Tibial artery (tissue), 4 donors: ENCODE results near the gene PSMD5.

Experiments
- DNase-seq, 2 donors: peaks; one replicate each; pipeline ENCODE4 v3.0.0-alpha.2; 2019
- H3K27ac ChIP-seq, 2 donors: fragments of 200-600 bp; sonication (generic) in 1 of 2; 1 replicate in 1 of 2; 2 replicates in 1 of 2; pipeline ENCODE4 v1.5.1; 2018 to 2019; ENCODE audit warnings: mild to moderate bottlenecking in 1 of 2
- H3K27me3 ChIP-seq, 2 donors: fragments of 200-600 bp; sonication (generic) in 1 of 2; one replicate each; pipeline versions ENCODE4 v1.5.1 to v1.6.0; 2016 to 2019
- H3K36me3 ChIP-seq, 3 donors: fragments of 200-600 bp; sonication (generic) in 2 of 3; one replicate each; pipeline ENCODE4 v1.5.1; 2016 to 2019; ENCODE audit warnings: mild to moderate bottlenecking in 2 of 3
- H3K4me1 ChIP-seq, 4 donors: fragments of 200-600 bp; sonication (generic) in 2 of 4; 1 replicate in 3 of 4; 2 replicates in 1 of 4; pipeline ENCODE4 v1.5.1; 2016 to 2019
- H3K4me3 ChIP-seq, 2 donors: fragments of 200-600 bp; sonication (generic) in 1 of 2; 1 replicate in 1 of 2; 2 replicates in 1 of 2; pipeline ENCODE4 v1.5.1; 2018 to 2019; ENCODE audit warnings: mild to moderate bottlenecking in 2 of 2
- H3K9me3 ChIP-seq, 3 donors: fragments of 200-600 bp; sonication (generic) in 1 of 3; one replicate each; pipeline ENCODE4 v1.5.1; 2016 to 2019
- CTCF ChIP-seq, 2 experiments: fragments of 200-600 bp in 1 of 2; fragments of 450-650 bp in 1 of 2; IDR thresholded peaks; one replicate each; pipeline ENCODE4 v1.5.1; 2017 to 2019; ENCODE audit warnings: antibody characterized with exemption in 2 of 2, mild to moderate bottlenecking in 1 of 2, moderate library complexity in 1 of 2
- intact Hi-C: fragments of 100-400 bp; cut with DNase I; formaldehyde crosslinking; loops from one replicate; pipeline ENCODE4 v1.15.0; 2023; ENCODE audit warnings: low total_unique reads

The PSMD5 gene

GRCh38 chr9:120778758-120779157 is 64.0 kb downstream of the PSMD5 start:
- no peaks in the 10 kb centered on the region for H3K9me3 ChIP-seq
- no peak overlapping the region for H3K4me3 ChIP-seq
- H3K4me1 ChIP-seq = no peaks in the 10 kb centered on the region
- peaks cover 33 to 66% (median 38%) of the 10 kb centered on the region in 3 donors for H3K36me3 ChIP-seq
- no peak overlapping the region for H3K27ac ChIP-seq
- intact Hi-C loops = no loop called here
- no peak for TF ChIP-seq CTCF (IDR thresholded peaks at IDR 0.05)
- no peaks in the 10 kb centered on the region for H3K27me3 ChIP-seq
- no peak for DNase-seq

- intact Hi-C loops = no loop called here
- H3K36me3 ChIP-seq = peaks cover 45 to 79% (median 54%) of the 10 kb centered on the region in 3 donors
- no peaks in the 10 kb centered on the region for H3K9me3 ChIP-seq
- DNase-seq = no peak
- no peaks in the 10 kb centered on the region for H3K4me1 ChIP-seq
- H3K4me3 ChIP-seq = no peak overlapping the region
- H3K27ac ChIP-seq = no peak overlapping the region
- TF ChIP-seq CTCF (IDR thresholded peaks at IDR 0.05) = no peak
- no peaks in the 10 kb centered on the region for H3K27me3 ChIP-seq
These were observed 65.5 kb downstream of the PSMD5 start for GRCh38 chr9:120777229-120777628.

- no peak for TF ChIP-seq CTCF (IDR thresholded peaks at IDR 0.05)
- no peaks in the 10 kb centered on the region for H3K27me3 ChIP-seq
- no peak overlapping the region for H3K27ac ChIP-seq
- no peaks in the 10 kb centered on the region for H3K9me3 ChIP-seq
- H3K4me3 ChIP-seq = no peak overlapping the region
- intact Hi-C loops = no loop called here
- no peak for DNase-seq
- no peaks in the 10 kb centered on the region for H3K4me1 ChIP-seq
- peaks cover 47 to 83% (median 55%) of the 10 kb centered on the region in 3 donors for H3K36me3 ChIP-seq
These were observed 65.9 kb downstream of the PSMD5 start for GRCh38 chr9:120776788-120777187.

GRCh38 chr9:120775859-120776258 is 66.9 kb downstream of the PSMD5 start:
- Histone ChIP-seq H3K4me1 (no peaks in the 10 kb centered on the region), H3K4me3 (no peak overlapping the region), H3K9me3 (no peaks in the 10 kb centered on the region), H3K27me3 (no peaks in the 10 kb centered on the region), H3K36me3 (peaks cover 57 to 92% (median 64%) of the 10 kb centered on the region in 3 donors), H3K27ac (no peak overlapping the region)
- intact Hi-C loops = no loop called here
- no peak for TF ChIP-seq CTCF (IDR thresholded peaks at IDR 0.05)
- no peak for DNase-seq

- no peak overlapping the region for H3K4me3 ChIP-seq
- intact Hi-C loops = no loop called here
- DNase-seq = no peak
- no peaks in the 10 kb centered on the region for H3K27me3 ChIP-seq
- peaks cover 68 to 95% (median 76%) of the 10 kb centered on the region in 3 donors for H3K36me3 ChIP-seq
- no peak overlapping the region for H3K27ac ChIP-seq
- no peaks in the 10 kb centered on the region for H3K9me3 ChIP-seq
- no peaks in the 10 kb centered on the region for H3K4me1 ChIP-seq
- no peak for TF ChIP-seq CTCF (IDR thresholded peaks at IDR 0.05)
These were observed 68.0 kb downstream of the PSMD5 start for GRCh38 chr9:120774719-120775118.

- TF ChIP-seq CTCF (IDR thresholded peaks at IDR 0.05) = no peak
- no peak overlapping the region for H3K4me3 ChIP-seq
- no peak for DNase-seq
- no peaks in the 10 kb centered on the region for H3K27me3 ChIP-seq
- peaks cover 70 to 96% (median 85%) of the 10 kb centered on the region in 3 donors for H3K36me3 ChIP-seq
- no peaks in the 10 kb centered on the region for H3K4me1 ChIP-seq
- no peaks in the 10 kb centered on the region for H3K9me3 ChIP-seq
- intact Hi-C loops = no loop called here
- no peak overlapping the region for H3K27ac ChIP-seq
These were observed 69.5 kb downstream of the PSMD5 start for GRCh38 chr9:120773256-120773655.
